Ascending aorta (tissue), 2 donors: ENCODE data around the gene S100G. TPM values are rescaled to one million over a fixed set of nuclear protein-coding genes. Genes with fewer than 3 reads are reported as not detected.

ENCODE experiments used
- DNase-seq, 2 donors: peaks; one replicate each; pipeline ENCODE4 v3.0.0-alpha.2; 2019; ENCODE audit warnings: low spot score in 2 of 2
- H3K27ac ChIP-seq, 2 donors: fragments of 200-600 bp; sonication (generic); one replicate each; pipeline ENCODE4 v1.5.1; 2016 to 2017; ENCODE audit warnings: mild to moderate bottlenecking in 1 of 2
- H3K27me3 ChIP-seq: fragments of 200-600 bp; sonication (generic); one replicate; pipeline ENCODE4 v1.5.1; 2017
- H3K36me3 ChIP-seq, 2 donors: fragments of 200-600 bp; sonication (generic); one replicate each; pipeline ENCODE4 v1.5.1; 2016
- H3K4me1 ChIP-seq, 2 donors: fragments of 200-600 bp; sonication (generic); one replicate each; pipeline ENCODE4 v1.5.1; 2016 to 2017; ENCODE audit warnings: mild to moderate bottlenecking in 1 of 2
- H3K4me3 ChIP-seq, 2 donors: fragments of 200-600 bp; sonication (generic); one replicate each; pipeline ENCODE4 v1.5.1; 2016 to 2017; ENCODE audit warnings: mild to moderate bottlenecking in 1 of 2
- H3K9me3 ChIP-seq, 2 donors: fragments of 200-600 bp; sonication (generic); one replicate each; pipeline ENCODE4 v1.5.1; 2016
- intact Hi-C: fragments of 100-400 bp; cut with DNase I; formaldehyde crosslinking; loops from one replicate; pipeline ENCODE4 v1.15.1; 2023
- total RNA-seq: library from RNA; depleted of rRNA; stranded (reverse); fragments of >200 nt; gene quantifications from one replicate; pipeline ENCODE4 v1.1.0, GENCODE V29; 2016
- TF ChIP-seq, protein P1 (sequence below), 3 experiments: fragments of 200-600 bp in 2 of 3; fragments of 450-650 bp in 1 of 3; sonication (generic) in 2 of 3; IDR thresholded peaks; one replicate each; pipeline ENCODE4 v1.5.1; 2016 to 2019; ENCODE audit warnings: antibody characterized with exemption in 3 of 3, mild to moderate bottlenecking in 1 of 3, moderate library complexity in 1 of 3

The S100G gene
- total RNA-seq, 1 donor from 2014 or later, result not detected

- no peak overlapping the region for H3K4me3 ChIP-seq
- peaks cover 0 to 7% of the 10 kb centered on the region in 2 donors for H3K36me3 ChIP-seq
- no peaks in the 10 kb centered on the region for H3K27me3 ChIP-seq
- intact Hi-C loops, result no loop called here
- no peak for DNase-seq
- TF ChIP-seq, protein P1, sequence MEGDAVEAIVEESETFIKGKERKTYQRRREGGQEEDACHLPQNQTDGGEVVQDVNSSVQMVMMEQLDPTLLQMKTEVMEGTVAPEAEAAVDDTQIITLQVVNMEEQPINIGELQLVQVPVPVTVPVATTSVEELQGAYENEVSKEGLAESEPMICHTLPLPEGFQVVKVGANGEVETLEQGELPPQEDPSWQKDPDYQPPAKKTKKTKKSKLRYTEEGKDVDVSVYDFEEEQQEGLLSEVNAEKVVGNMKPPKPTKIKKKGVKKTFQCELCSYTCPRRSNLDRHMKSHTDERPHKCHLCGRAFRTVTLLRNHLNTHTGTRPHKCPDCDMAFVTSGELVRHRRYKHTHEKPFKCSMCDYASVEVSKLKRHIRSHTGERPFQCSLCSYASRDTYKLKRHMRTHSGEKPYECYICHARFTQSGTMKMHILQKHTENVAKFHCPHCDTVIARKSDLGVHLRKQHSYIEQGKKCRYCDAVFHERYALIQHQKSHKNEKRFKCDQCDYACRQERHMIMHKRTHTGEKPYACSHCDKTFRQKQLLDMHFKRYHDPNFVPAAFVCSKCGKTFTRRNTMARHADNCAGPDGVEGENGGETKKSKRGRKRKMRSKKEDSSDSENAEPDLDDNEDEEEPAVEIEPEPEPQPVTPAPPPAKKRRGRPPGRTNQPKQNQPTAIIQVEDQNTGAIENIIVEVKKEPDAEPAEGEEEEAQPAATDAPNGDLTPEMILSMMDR (IDR thresholded peaks at IDR 0.05), result no peak
- no peak overlapping the region for H3K27ac ChIP-seq
- H3K4me1 ChIP-seq, result no peaks in the 10 kb centered on the region
- no peaks in the 10 kb centered on the region for H3K9me3 ChIP-seq
Observed at GRCh38 chrX:16639966-16640365, 10.0 kb upstream of the S100G start.

- intact Hi-C loops, result no loop called here
- Histone ChIP-seq H3K4me1 (no peaks in the 10 kb centered on the region), H3K4me3 (no peak overlapping the region), H3K27ac (no peak overlapping the region), H3K27me3 (no peaks in the 10 kb centered on the region), H3K36me3 (peaks cover 0 to 7% of the 10 kb centered on the region in 2 donors), H3K9me3 (no peaks in the 10 kb centered on the region)
- TF ChIP-seq, protein P1 (IDR thresholded peaks at IDR 0.05), result no peak
- no peak for DNase-seq
Observed at GRCh38 chrX:16640823-16641222, 9.1 kb upstream of the S100G start.

GRCh38 chrX:16643176-16643575, 6.8 kb upstream of the S100G start:
- no peaks in the 10 kb centered on the region for H3K4me1 ChIP-seq
- intact Hi-C loops, result no loop called here

DNA sequence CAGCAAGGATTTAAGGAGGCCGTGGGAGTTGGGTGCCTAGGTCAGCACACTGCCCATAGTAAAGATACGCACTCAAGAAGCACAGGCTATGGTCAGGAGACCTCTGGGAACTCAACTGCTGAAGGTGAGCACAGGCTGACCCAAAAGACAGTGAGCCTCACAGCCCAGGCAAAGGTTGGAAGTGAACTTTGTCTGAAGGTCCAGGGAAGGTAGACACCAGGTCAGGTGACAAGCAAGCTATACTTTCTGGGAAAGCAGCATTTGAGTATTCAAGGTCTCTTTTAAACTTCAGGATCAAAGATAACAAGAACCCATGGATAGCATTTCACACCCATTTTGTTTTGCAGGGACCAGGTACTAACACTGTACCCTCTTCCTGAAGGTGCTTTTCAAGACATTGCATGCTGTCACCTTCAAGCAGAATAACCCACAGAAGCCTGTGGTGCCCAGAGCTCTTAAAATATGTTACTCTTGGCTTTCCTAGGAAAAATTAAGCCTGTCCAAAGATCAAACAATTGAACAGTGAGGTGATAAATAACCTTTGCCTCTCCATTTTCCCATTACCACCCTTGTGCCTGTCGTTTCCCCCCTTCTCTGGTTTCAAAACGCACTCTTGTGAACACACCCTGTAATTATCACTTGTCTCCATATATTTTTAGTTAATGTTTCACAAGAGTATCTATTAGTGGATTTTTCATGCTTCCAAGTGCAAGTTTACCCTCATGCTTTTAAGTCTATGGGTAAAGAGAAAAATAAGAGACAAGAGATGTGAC, 3.4 kb upstream of the S100G start:
- DNase-seq, result no peak
- Histone ChIP-seq H3K9me3 (no peaks in the 10 kb centered on the region), H3K4me3 (no peak overlapping the region), H3K27me3 (no peaks in the 10 kb centered on the region), H3K27ac (no peak overlapping the region), H3K36me3 (peaks cover 0 to 3% of the 10 kb centered on the region in 2 donors), H3K4me1 (no peaks in the 10 kb centered on the region)
- intact Hi-C loops, result no loop called here
- TF ChIP-seq, protein P1 (IDR thresholded peaks at IDR 0.05), result no peak

More at GRCh38 chrX:16643176-16643575, 6.8 kb upstream of the S100G start:
- DNase-seq, result no peak
- H3K4me3 ChIP-seq, result no peak overlapping the region
- peaks cover 0 to 10% of the 10 kb centered on the region in 2 donors for H3K36me3 ChIP-seq
- no peak overlapping the region for H3K27ac ChIP-seq
- TF ChIP-seq, protein P1 (IDR thresholded peaks at IDR 0.05), result no peak
- no peaks in the 10 kb centered on the region for H3K27me3 ChIP-seq
- no peaks in the 10 kb centered on the region for H3K9me3 ChIP-seq

DNA sequence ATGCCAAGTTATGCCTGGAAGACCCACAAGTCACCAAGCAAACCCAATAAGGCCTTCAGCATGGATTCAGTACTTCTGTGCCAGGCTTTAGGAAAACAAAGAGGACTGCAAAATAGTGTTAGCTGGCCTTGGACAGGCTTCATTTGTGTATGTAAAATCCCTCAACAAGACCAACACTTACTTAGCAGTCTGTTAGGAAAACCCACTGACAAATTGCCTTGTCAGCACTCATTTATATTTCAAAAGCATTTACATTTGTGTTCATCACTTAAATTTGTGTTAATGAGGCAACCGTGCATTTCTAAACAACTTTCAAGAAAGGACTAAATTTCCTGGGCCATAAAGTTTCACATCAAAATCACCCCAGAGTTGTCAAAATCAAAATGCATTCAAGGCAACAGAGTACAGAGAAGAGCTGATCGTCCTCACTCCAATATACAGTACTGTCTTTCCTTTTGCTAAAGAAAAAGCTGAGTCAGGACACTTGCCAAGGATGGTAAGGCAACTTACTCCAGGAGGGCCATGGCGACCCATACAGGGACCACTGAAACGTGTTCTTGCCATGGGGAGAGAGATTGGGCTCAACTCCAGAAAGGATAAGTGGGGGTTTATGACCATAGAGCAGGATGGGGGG, 1.6 kb downstream of the S100G start:
- Histone ChIP-seq H3K27ac (no peak overlapping the region), H3K9me3 (no peaks in the 10 kb centered on the region), H3K36me3 (peaks cover 0 to 3% of the 10 kb centered on the region in 2 donors), H3K4me3 (no peak overlapping the region), H3K27me3 (no peaks in the 10 kb centered on the region), H3K4me1 (no peaks in the 10 kb centered on the region)
- TF ChIP-seq, protein P1 (IDR thresholded peaks at IDR 0.05), result no peak
- intact Hi-C loops, result loop anchor here (10.0 kb wide), 1 partner anchor 217 kb away; no protein-coding TSS in a partner anchor
- no peak for DNase-seq
